Astrocyte (in vitro differentiated cells and primary cell): ENCODE data around the gene PIGU. TPM values are rescaled to one million over a fixed set of nuclear protein-coding genes. Genes with fewer than 3 reads are reported as not detected.

Source experiments
- DNase-seq: peaks from one replicate; pipeline ENCODE4 v3.0.0-alpha.2; 2010; ENCODE audit warnings: low read depth
- FAIRE-seq: peaks from 2 replicates; lab custom pipeline; 2011; peaks lifted over from hg19 to GRCh38; lab: Jason Lieb, UNC
- H2AFZ ChIP-seq: 2 replicates; pipeline ENCODE4 v1.6.0; 2012; ENCODE audit warnings: low read depth, low read length, inconsistent platforms
- H3K27ac ChIP-seq: 2 replicates; pipeline ENCODE4 v1.5.1; 2011; ENCODE audit warnings: low read depth, low read length, inconsistent platforms
- H3K27me3 ChIP-seq: 2 replicates; pipeline ENCODE4 v1.6.0; 2011; ENCODE audit warnings: low read length, inconsistent platforms; ENCODE audit not compliant: insufficient read depth
- H3K36me3 ChIP-seq: 2 replicates; pipeline ENCODE4 v1.5.1; 2011; ENCODE audit warnings: low read length, inconsistent platforms; ENCODE audit not compliant: insufficient read depth
- H3K4me1 ChIP-seq: 2 replicates; pipeline ENCODE4 v1.5.1; 2011; ENCODE audit warnings: low read length, inconsistent platforms; ENCODE audit not compliant: insufficient read depth
- H3K4me2 ChIP-seq: 2 replicates; pipeline ENCODE4 v1.6.0; 2012; ENCODE audit warnings: low read length, inconsistent platforms
- H3K4me3 ChIP-seq: 2 replicates; pipeline ENCODE4 v1.5.1; 2011; ENCODE audit warnings: low read depth, mild to moderate bottlenecking, low read length, inconsistent platforms; ENCODE audit not compliant: insufficient read depth
- H3K79me2 ChIP-seq: 2 replicates; pipeline ENCODE4 v1.6.0; 2012; ENCODE audit warnings: mild to moderate bottlenecking, low read length, inconsistent platforms; ENCODE audit not compliant: insufficient read depth
- H3K9ac ChIP-seq: 2 replicates; pipeline ENCODE4 v1.6.0; 2012; ENCODE audit warnings: mild to moderate bottlenecking, low read length, inconsistent platforms
- H3K9me3 ChIP-seq: 2 replicates; pipeline ENCODE4 v1.5.1; 2012; ENCODE audit warnings: low read depth, mild to moderate bottlenecking, low read length, inconsistent platforms; ENCODE audit not compliant: insufficient read depth
- H4K20me1 ChIP-seq: 2 replicates; pipeline ENCODE4 v1.6.0; 2012; ENCODE audit warnings: low read length, inconsistent platforms; ENCODE audit not compliant: insufficient read depth
- H3K27ac Mint-ChIP-seq: one replicate; pipeline ENCODE4 v1.8.0; 2021; ENCODE audit warnings: mild to moderate bottlenecking, mixed read lengths; ENCODE audit not compliant: unreplicated experiment
- H3K27me3 Mint-ChIP-seq: one replicate; pipeline ENCODE4 v1.8.0; 2021; ENCODE audit warnings: low read depth, mixed read lengths; ENCODE audit not compliant: unreplicated experiment
- H3K36me3 Mint-ChIP-seq: one replicate; pipeline ENCODE4 v1.8.0; 2021; ENCODE audit warnings: low read depth, mixed read lengths; ENCODE audit not compliant: unreplicated experiment
- H3K4me1 Mint-ChIP-seq: one replicate; pipeline ENCODE4 v1.8.0; 2021; ENCODE audit warnings: low read depth, mixed read lengths; ENCODE audit not compliant: unreplicated experiment
- H3K4me3 Mint-ChIP-seq: one replicate; pipeline ENCODE4 v1.8.0; 2021; ENCODE audit warnings: mild to moderate bottlenecking, moderate library complexity, mixed read lengths; ENCODE audit not compliant: unreplicated experiment
- H3K9me3 Mint-ChIP-seq: one replicate; pipeline ENCODE4 v1.8.0; 2021; ENCODE audit warnings: mild to moderate bottlenecking, mixed read lengths; ENCODE audit not compliant: unreplicated experiment
- CTCF ChIP-seq: IDR thresholded peaks from 2 replicates; pipeline ENCODE4 v1.5.1; 2011; ENCODE audit warnings: low read depth, mild to moderate bottlenecking, inconsistent platforms, low read length, moderate library complexity; ENCODE audit not compliant: insufficient read depth
- EZH2 ChIP-seq: IDR thresholded peaks from 2 replicates; pipeline ENCODE4 v1.6.1; 2012; ENCODE audit warnings: mild to moderate bottlenecking, low read length, inconsistent platforms; ENCODE audit not compliant: insufficient read depth
- total RNA-seq: library from RNA; stranded (reverse); gene quantifications from 2 replicates; pipeline ENCODE4 v1.2.1, GENCODE V29; 2021

PIGU gene
- total RNA-seq, 1 donor from 2014 or later, result 16.7 TPM

GRCh38 chr20:34566978-34567891, 109.7 kb downstream of the PIGU start:
- TF ChIP-seq EZH2 (no peak), CTCF (no peak)
- no peak overlapping the region for H3K27ac Mint-ChIP-seq
- no peak overlapping the region for H3K4me3 ChIP-seq

GRCh38 chr20:34564833-34565232, 112.1 kb downstream of the PIGU start:
- H3K9me3 Mint-ChIP-seq, result no peaks in the 10 kb centered on the region
- no peak overlapping the region for H3K9ac ChIP-seq
- H3K4me3 Mint-ChIP-seq, result no peak overlapping the region
- no peaks in the 10 kb centered on the region for H3K27me3 ChIP-seq
- no peaks in the 10 kb centered on the region for H3K9me3 ChIP-seq
- no peak overlapping the region for H2AFZ ChIP-seq
- TF ChIP-seq EZH2 (no peak), CTCF (no peak)
- peaks cover 3% of the 10 kb centered on the region for H3K27me3 Mint-ChIP-seq
- no peak overlapping the region for H3K27ac ChIP-seq
- H3K4me1 Mint-ChIP-seq, result peaks cover 3% of the 10 kb centered on the region
- no peak for FAIRE-seq
- H4K20me1 ChIP-seq, result peaks cover 8% of the 10 kb centered on the region
- H3K4me3 ChIP-seq, result no peak overlapping the region
- no peaks in the 10 kb centered on the region for H3K79me2 ChIP-seq
- H3K36me3 Mint-ChIP-seq, result peaks cover 4% of the 10 kb centered on the region
- H3K27ac Mint-ChIP-seq, result no peak overlapping the region
- DNase-seq, result no peak
- no peaks in the 10 kb centered on the region for H3K36me3 ChIP-seq
- H3K4me1 ChIP-seq, result no peaks in the 10 kb centered on the region
- H3K4me2 ChIP-seq, result no peak overlapping the region

More at GRCh38 chr20:34566978-34567891, 109.7 kb downstream of the PIGU start:
- Histone ChIP-seq H3K9me3 (no peaks in the 10 kb centered on the region), H4K20me1 (no peaks in the 10 kb centered on the region), H3K27ac (no peak overlapping the region), H2AFZ (no peak overlapping the region), H3K4me2 (no peak overlapping the region), H3K4me1 (peaks cover 7% of the 10 kb centered on the region), H3K36me3 (no peaks in the 10 kb centered on the region), H3K9ac (no peak overlapping the region), H3K79me2 (no peaks in the 10 kb centered on the region), H3K27me3 (no peaks in the 10 kb centered on the region)
- H3K27me3 Mint-ChIP-seq, result peaks cover 3% of the 10 kb centered on the region
- no peak overlapping the region for H3K4me3 Mint-ChIP-seq
- H3K36me3 Mint-ChIP-seq, result peaks cover 4% of the 10 kb centered on the region
- no peak for DNase-seq
- H3K4me1 Mint-ChIP-seq, result peaks cover 9% of the 10 kb centered on the region
- no peaks in the 10 kb centered on the region for H3K9me3 Mint-ChIP-seq
- FAIRE-seq, result no peak

- peaks cover 8% of the 10 kb centered on the region for H4K20me1 ChIP-seq
- no peaks in the 10 kb centered on the region for H3K79me2 ChIP-seq
- H3K9ac ChIP-seq, result no peak overlapping the region
- H3K27ac ChIP-seq, result no peak overlapping the region
- DNase-seq (no peak), FAIRE-seq (no peak)
- H3K27me3 Mint-ChIP-seq, result peaks cover 3% of the 10 kb centered on the region
- H3K4me1 Mint-ChIP-seq, result peaks cover 5% of the 10 kb centered on the region
- peaks cover 2% of the 10 kb centered on the region for H3K36me3 Mint-ChIP-seq
- H3K9me3 ChIP-seq, result no peaks in the 10 kb centered on the region
- H3K27ac Mint-ChIP-seq, result no peak overlapping the region
- H3K27me3 ChIP-seq, result no peaks in the 10 kb centered on the region
- no peak overlapping the region for H3K4me3 ChIP-seq
- H2AFZ ChIP-seq, result no peak overlapping the region
- H3K4me3 Mint-ChIP-seq, result no peak overlapping the region
- H3K4me1 ChIP-seq, result peaks cover 5% of the 10 kb centered on the region
- peak; percentile 19 for TF ChIP-seq CTCF
- no peak for TF ChIP-seq EZH2
- no peak overlapping the region for H3K4me2 ChIP-seq
- no peaks in the 10 kb centered on the region for H3K36me3 ChIP-seq
- no peaks in the 10 kb centered on the region for H3K9me3 Mint-ChIP-seq
Measured at GRCh38 chr20:34562641-34563040, 114.3 kb downstream of the PIGU start.
